ENCODE data around the gene CANT1.

CANT1 gene

DNA sequence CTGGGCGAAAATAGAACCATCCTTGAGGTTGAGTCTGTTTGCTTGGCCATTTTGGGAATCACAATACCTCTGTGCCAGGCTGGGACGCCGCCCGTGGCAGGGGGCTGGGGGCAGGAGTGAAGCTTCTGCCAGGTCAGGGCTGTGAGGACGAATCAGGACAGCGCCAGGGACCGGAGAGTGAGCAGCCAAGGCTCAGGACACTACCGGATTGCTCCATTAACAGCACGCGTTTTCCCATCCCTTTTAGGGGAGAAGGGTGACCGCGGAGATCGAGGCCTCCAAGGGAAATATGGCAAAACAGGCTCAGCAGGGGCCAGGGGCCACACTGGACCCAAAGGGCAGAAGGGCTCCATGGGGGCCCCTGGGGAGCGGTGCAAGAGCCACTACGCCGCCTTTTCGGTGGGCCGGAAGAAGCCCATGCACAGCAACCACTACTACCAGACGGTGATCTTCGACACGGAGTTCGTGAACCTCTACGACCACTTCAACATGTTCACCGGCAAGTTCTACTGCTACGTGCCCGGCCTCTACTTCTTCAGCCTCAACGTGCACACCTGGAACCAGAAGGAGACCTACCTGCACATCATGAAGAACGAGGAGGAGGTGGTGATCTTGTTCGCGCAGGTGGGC, 37.8 kb upstream of the CANT1 start:
- no peak overlapping the region for H3K4me3 Mint-ChIP-seq
- H3K4me1 Mint-ChIP-seq (ENCODE audit: low read depth in 2 of 2), result peaks cover 0 to 9% of the 10 kb centered on the region in 2 donors
- ATAC-seq (replicated peaks), result no peak

GRCh38 chr17:79046916-79047280, 37.3 kb upstream of the CANT1 start:
- H3K9me3 Mint-ChIP-seq, result no peaks in the 10 kb centered on the region
- no peak overlapping the region for H3K27ac Mint-ChIP-seq
- H3K4me1 Mint-ChIP-seq (ENCODE audit: low read depth in 2 of 2), result peaks cover 0 to 10% of the 10 kb centered on the region in 2 donors
- ATAC-seq (replicated peaks) (no peak), DNase-seq (no peak)
- no peak overlapping the region for H3K4me3 Mint-ChIP-seq
- H3K27me3 Mint-ChIP-seq, result peaks cover 40 to 79% of the 10 kb centered on the region in 2 donors
- H3K36me3 Mint-ChIP-seq (ENCODE audit: insufficient read depth), result peaks cover 8% of the 10 kb centered on the region

More for the DNA sequence above, 37.8 kb upstream of the CANT1 start:
- Mint-ChIP-seq H3K27me3 (peaks cover 45 to 79% of the 10 kb centered on the region in 2 donors), H3K9me3 (no peaks in the 10 kb centered on the region), H3K27ac (no peak overlapping the region), H3K36me3 (ENCODE audit: insufficient read depth) (peaks cover 8% of the 10 kb centered on the region)
- DNase-seq, result no peak

GRCh38 chr17:79046197-79046915, 36.8 kb upstream of the CANT1 start:
- Mint-ChIP-seq H3K4me1 (ENCODE audit: low read depth in 2 of 2) (peaks cover 0 to 10% of the 10 kb centered on the region in 2 donors), H3K9me3 (no peaks in the 10 kb centered on the region), H3K4me3 (no peak overlapping the region), H3K27me3 (peaks cover 38 to 78% of the 10 kb centered on the region in 2 donors), H3K36me3 (ENCODE audit: insufficient read depth) (peaks cover 8% of the 10 kb centered on the region), H3K27ac (no peak overlapping the region)
- ATAC-seq (replicated peaks) (no peak), DNase-seq (no peak)

DNA sequence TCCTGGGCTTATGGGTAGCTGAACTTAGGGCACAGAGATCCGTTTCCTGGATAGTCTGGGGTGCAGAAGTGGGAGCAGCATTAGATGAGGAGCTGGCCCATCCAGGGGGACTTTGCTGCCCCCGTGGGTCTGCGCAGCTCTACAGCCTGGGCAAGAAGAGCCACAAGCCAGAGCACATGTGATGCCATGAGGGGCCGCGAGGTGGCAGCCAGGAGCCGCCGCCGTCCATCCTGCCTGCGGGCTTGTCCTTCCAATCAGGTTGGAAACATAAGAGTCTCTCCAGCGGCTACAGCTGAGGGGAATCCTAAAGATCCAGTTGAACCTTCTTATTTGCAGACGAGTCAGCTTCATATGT, 36.3 kb upstream of the CANT1 start:
- DNase-seq, result peak; percentile 48 to 65 (median 56)
- no peak overlapping the region for H3K4me3 Mint-ChIP-seq

DNA sequence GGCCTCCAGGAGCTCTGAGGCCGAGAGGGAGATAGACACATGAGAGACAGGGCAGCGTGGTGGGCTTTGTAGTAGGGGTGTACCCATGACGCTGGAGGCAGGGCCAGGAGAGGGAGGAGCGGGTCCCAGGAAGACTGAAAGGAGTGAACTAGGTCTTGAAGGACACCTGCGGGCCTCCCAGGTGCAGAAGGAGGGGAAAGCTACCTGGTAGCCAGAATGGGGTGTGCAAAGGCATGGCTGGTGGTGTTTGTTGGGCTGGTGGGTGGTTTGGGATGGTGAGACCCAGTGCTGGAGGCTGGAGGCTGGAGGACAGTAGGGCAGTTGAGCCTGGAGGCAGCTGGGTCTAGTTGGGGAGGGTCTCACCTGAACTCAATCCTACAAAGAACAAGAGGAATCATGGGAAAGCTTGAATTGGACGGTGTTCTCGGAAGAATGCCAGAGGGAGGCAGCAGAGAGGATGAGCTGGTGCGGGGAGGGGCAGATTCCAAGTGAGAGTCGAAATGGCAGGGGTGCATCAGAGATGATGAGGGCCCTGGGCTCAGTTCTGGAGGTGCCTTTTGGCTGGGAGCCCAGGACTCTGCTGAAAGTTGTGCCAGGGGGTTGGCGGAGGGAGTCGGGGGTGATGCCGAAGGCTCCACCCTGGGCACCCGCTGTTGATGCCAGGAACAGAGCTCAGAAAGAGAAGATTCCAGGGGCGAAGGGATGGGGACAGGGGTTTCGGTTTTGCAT, 35.6 kb upstream of the CANT1 start:
- Mint-ChIP-seq H3K4me3 (no peak overlapping the region), H3K36me3 (ENCODE audit: insufficient read depth) (peaks cover 8% of the 10 kb centered on the region), H3K4me1 (ENCODE audit: low read depth in 2 of 2) (peaks cover 0 to 10% of the 10 kb centered on the region in 2 donors), H3K27ac (no peak overlapping the region), H3K27me3 (peaks cover 30 to 66% of the 10 kb centered on the region in 2 donors), H3K9me3 (no peaks in the 10 kb centered on the region)
- no peak for DNase-seq
- no peak for ATAC-seq (replicated peaks)

More for the DNA sequence above, 36.3 kb upstream of the CANT1 start:
- Mint-ChIP-seq H3K27ac (no peak overlapping the region), H3K27me3 (peaks cover 33 to 72% of the 10 kb centered on the region in 2 donors), H3K36me3 (ENCODE audit: insufficient read depth) (peaks cover 8% of the 10 kb centered on the region), H3K4me1 (ENCODE audit: low read depth in 2 of 2) (peaks cover 0 to 10% of the 10 kb centered on the region in 2 donors), H3K9me3 (no peaks in the 10 kb centered on the region)
- ATAC-seq (replicated peaks), result peak; percentile 86

- DNase-seq, result no peak
Observed at GRCh38 chr17:79044462-79044861, 34.9 kb upstream of the CANT1 start.

GRCh38 chr17:79043931-79044320, 34.4 kb upstream of the CANT1 start:
- H3K27ac Mint-ChIP-seq, result no peak overlapping the region

More at GRCh38 chr17:79044462-79044861, 34.9 kb upstream of the CANT1 start:
- Mint-ChIP-seq H3K4me1 (ENCODE audit: low read depth in 2 of 2) (peaks cover 0 to 10% of the 10 kb centered on the region in 2 donors), H3K36me3 (ENCODE audit: insufficient read depth) (peaks cover 6% of the 10 kb centered on the region), H3K4me3 (no peak overlapping the region), H3K27me3 (peaks cover 24 to 59% of the 10 kb centered on the region in 2 donors), H3K9me3 (no peaks in the 10 kb centered on the region), H3K27ac (no peak overlapping the region)
- ATAC-seq (replicated peaks), result no peak

DNA sequence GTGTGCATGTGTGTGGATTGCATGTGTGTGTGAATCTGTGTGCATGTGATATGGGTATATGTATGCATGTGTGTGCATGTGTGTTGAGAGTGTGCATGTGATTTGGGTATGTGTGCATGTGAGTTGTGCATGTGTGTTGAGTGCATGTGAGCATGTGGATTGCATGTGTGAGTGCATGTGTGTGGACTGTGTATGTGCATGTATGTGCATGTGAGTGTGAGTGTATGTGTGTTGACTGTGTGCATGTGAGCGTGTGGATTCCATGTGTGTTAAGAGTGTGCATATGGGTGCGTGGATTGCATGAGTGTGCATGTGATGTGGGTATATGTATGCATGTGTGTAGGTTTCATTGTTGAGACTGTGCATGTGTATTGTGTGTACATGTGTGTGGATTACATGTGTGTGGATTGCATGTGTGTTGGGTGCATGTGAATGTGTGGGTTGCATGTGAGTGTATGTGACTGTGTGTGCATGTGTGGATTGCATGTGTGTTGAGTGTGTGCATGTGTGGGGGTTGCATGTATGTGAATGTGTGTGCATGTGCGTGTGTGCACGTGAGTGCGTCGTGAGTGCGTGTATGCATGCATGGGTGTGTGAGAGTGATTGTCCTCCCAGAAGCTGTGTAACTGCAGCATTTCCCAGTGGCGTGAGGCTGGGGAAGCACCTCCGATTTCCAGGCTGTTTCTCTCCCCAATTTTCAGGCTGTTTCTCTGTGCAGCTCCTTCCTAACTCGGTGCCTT, 33.8 kb upstream of the CANT1 start:
- H3K27me3 Mint-ChIP-seq, result peaks cover 20 to 49% of the 10 kb centered on the region in 2 donors
- H3K4me1 Mint-ChIP-seq (ENCODE audit: low read depth in 2 of 2), result peaks cover 0 to 10% of the 10 kb centered on the region in 2 donors
- ATAC-seq (replicated peaks), result no peak
- DNase-seq, result no peak
- H3K36me3 Mint-ChIP-seq (ENCODE audit: insufficient read depth), result peaks cover 5% of the 10 kb centered on the region
- no peak overlapping the region for H3K4me3 Mint-ChIP-seq
- no peaks in the 10 kb centered on the region for H3K9me3 Mint-ChIP-seq
- no peak overlapping the region for H3K27ac Mint-ChIP-seq

More at GRCh38 chr17:79043931-79044320, 34.4 kb upstream of the CANT1 start:
- ATAC-seq (replicated peaks), result no peak
- H3K36me3 Mint-ChIP-seq (ENCODE audit: insufficient read depth), result peaks cover 5% of the 10 kb centered on the region
- H3K27me3 Mint-ChIP-seq, result peaks cover 20 to 53% of the 10 kb centered on the region in 2 donors
- no peak for DNase-seq
- no peak overlapping the region for H3K4me3 Mint-ChIP-seq
- H3K9me3 Mint-ChIP-seq, result no peaks in the 10 kb centered on the region
- H3K4me1 Mint-ChIP-seq (ENCODE audit: low read depth in 2 of 2), result peaks cover 0 to 10% of the 10 kb centered on the region in 2 donors

DNA sequence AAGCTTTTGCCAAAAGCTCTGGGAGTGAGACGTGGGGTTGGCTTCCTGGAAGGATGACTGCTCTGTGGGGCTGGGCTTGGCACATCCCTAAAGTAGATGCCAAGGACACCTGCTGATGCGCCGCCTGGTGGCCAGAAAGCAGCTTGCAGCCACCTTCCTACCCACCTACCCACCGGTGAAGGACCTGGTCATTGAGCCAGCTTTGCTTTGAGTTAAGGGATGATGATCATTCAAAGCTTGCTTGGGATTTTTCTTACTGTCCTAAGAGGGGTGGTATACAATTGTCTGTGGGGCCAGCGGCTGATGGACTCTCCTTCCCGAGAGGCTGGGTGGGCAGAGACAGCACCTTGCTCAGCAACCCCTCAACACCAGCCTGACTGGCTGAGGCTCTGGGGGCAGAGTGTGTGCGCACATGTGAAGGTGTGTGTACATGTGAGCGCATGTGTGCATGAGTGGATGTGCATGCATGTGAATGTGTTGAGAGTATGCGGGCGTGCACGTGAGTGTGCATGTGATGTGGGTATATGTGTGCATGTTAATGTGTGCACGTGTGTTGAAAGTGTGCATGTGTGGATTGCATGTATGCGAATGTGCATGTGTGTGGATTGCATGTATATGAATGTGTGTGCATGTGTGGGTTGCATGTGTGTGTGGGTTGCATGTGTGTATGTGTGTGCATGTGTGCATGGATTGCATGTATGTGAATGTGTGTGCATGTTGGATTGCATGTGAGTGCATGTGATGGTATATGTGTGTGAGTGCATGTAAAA, 33.0 kb upstream of the CANT1 start:
- Mint-ChIP-seq H3K27me3 (peaks cover 20 to 42% of the 10 kb centered on the region in 2 donors), H3K27ac (no peak overlapping the region), H3K4me3 (no peak overlapping the region), H3K36me3 (ENCODE audit: insufficient read depth) (peaks cover 5% of the 10 kb centered on the region), H3K4me1 (ENCODE audit: low read depth in 2 of 2) (peaks cover 0 to 10% of the 10 kb centered on the region in 2 donors), H3K9me3 (no peaks in the 10 kb centered on the region)
- DNase-seq, result peak; percentile 63 to 70 (median 65)
- ATAC-seq (replicated peaks), result peak; percentile 68

DNA sequence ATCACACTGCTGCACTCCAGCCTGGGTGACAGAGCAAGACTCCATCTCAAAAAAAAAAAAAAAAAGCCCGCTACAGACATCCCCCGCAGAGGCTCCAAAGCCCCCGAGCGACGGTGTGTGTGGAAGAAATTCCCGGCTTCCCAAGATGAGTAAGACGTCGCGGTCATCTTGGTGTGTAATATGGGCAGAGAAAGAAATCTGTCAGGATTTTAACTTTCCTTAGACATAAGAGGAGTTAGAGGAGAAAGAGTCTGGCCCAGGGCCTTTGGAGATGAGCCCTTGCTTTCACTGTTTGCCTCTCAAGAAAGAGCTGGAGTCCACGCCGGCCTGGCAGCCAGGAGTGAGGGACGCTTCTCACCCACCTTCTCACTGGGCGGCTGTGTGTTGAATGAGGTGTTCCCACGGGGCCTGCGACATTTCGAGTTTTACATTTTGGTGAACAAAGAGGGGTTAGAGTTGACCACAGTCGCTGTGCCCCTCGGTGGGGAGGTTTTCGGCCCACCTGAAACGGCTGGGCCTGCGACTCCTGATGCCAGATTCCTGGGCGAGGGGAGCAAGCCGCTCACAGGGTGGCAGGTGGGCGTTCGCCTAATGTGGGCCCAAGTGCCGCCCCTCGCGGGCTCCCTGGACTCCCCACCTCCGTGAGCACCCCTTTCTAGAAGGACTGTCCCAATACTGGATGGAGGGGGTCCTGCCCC, 32.3 kb upstream of the CANT1 start:
- H3K4me3 Mint-ChIP-seq, result no peak overlapping the region
- H3K9me3 Mint-ChIP-seq, result no peaks in the 10 kb centered on the region
- ATAC-seq (replicated peaks) (no peak), DNase-seq (no peak)
- peaks cover 0 to 10% of the 10 kb centered on the region in 2 donors for H3K4me1 Mint-ChIP-seq (ENCODE audit: low read depth in 2 of 2)
- no peak overlapping the region for H3K27ac Mint-ChIP-seq
- H3K36me3 Mint-ChIP-seq (ENCODE audit: insufficient read depth), result peaks cover 5% of the 10 kb centered on the region
- H3K27me3 Mint-ChIP-seq, result peaks cover 20 to 42% of the 10 kb centered on the region in 2 donors

DNA sequence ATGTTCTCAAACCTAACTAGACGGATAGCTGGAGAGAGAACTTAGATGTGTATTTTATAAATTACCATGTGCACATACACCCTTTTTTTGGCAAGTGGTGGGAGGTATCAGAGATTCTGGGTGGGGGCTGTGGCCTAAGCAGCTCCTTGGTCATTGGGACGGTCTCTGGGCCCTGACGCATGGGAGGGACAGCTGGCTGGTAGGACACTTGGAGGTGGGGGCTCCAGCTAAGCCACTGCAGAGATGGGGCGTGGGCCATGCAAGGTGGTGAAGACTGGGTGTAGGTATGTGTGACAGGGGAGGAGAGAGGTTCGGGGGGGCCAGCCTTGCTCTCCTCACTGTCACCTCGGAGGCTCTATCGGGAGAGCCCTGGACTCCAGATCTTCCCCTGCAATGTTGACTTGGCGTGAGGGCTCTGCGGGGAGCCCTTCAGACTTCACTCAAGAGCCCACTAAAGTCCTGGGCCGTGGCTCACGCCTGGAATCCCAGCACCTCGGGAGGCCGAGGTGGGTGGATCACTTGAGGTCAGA, 31.5 kb upstream of the CANT1 start:
- Mint-ChIP-seq H3K9me3 (no peaks in the 10 kb centered on the region), H3K27me3 (peaks cover 20 to 38% of the 10 kb centered on the region in 2 donors), H3K4me3 (no peak overlapping the region), H3K27ac (no peak overlapping the region), H3K4me1 (ENCODE audit: low read depth in 2 of 2) (peaks cover 0 to 10% of the 10 kb centered on the region in 2 donors), H3K36me3 (ENCODE audit: insufficient read depth) (peaks cover 5% of the 10 kb centered on the region)
- DNase-seq, result no peak
- ATAC-seq (replicated peaks), result no peak

- DNase-seq, result no peak
- Mint-ChIP-seq H3K27ac (peak overlapping the region in 1 of 2 donors; percentile 68), H3K4me3 (no peak overlapping the region), H3K36me3 (ENCODE audit: insufficient read depth) (peaks cover 4% of the 10 kb centered on the region), H3K4me1 (ENCODE audit: low read depth in 2 of 2) (peaks cover 0 to 2% of the 10 kb centered on the region in 2 donors), H3K9me3 (no peaks in the 10 kb centered on the region), H3K27me3 (peaks cover 8 to 25% of the 10 kb centered on the region in 2 donors)
- no peak for ATAC-seq (replicated peaks)
Observed at GRCh38 chr17:79039886-79040285, 30.3 kb upstream of the CANT1 start.

Data from effector memory CD8-positive, alpha-beta T cell (primary cell).